Activated naive CD4-positive, alpha-beta T cell treated with Interleukin-2 at 50 U/mL for 16 hours (primary cell): Measurements from ENCODE around the gene HPS1.

Source experiments
- DNase-seq: peaks from one replicate; pipeline ENCODE4 v3.0.0-alpha.2; 2020

Gene HPS1

GRCh38 chr10:98463976-98464754 lies 17.4 kb upstream of the HPS1 start:
- DNase-seq: no peak

GRCh38 chr10:98463016-98463415 lies 16.3 kb upstream of the HPS1 start:
- DNase-seq: no peak

GRCh38 chr10:98461500-98461842 lies 14.7 kb upstream of the HPS1 start:
- no peak for DNase-seq

- DNase-seq: no peak
Observed at GRCh38 chr10:98460837-98461499, 14.2 kb upstream of the HPS1 start.

- no peak for DNase-seq
Observed at GRCh38 chr10:98458809-98459784, 12.4 kb upstream of the HPS1 start.

GRCh38 chr10:98457721-98458120 lies 11.0 kb upstream of the HPS1 start:
- no peak for DNase-seq

GRCh38 chr10:98456686-98457482 lies 10.1 kb upstream of the HPS1 start:
- DNase-seq: no peak

- DNase-seq: no peak
Observed at GRCh38 chr10:98456043-98456570, 9.4 kb upstream of the HPS1 start.

- no peak for DNase-seq
Observed at GRCh38 chr10:98453729-98454128, 7.0 kb upstream of the HPS1 start.

- DNase-seq: no peak
Observed at GRCh38 chr10:98450618-98451017, 3.9 kb upstream of the HPS1 start.

GRCh38 chr10:98449287-98449686 lies 2.6 kb upstream of the HPS1 start:
- DNase-seq: no peak

- DNase-seq: peak; percentile 48
Observed at GRCh38 chr10:98446151-98446660, 529 bp downstream of the HPS1 start.

- no peak for DNase-seq
Observed at GRCh38 chr10:98445200-98445812, 1.4 kb downstream of the HPS1 start.

GRCh38 chr10:98444314-98445006 lies 2.3 kb downstream of the HPS1 start:
- DNase-seq: no peak

GRCh38 chr10:98438715-98439114 lies 8.0 kb downstream of the HPS1 start:
- no peak for DNase-seq

- no peak for DNase-seq
Observed at GRCh38 chr10:98436704-98437103, 10.0 kb downstream of the HPS1 start.

GRCh38 chr10:98435178-98435577 lies 11.6 kb downstream of the HPS1 start:
- DNase-seq: no peak

- DNase-seq: no peak
Observed at GRCh38 chr10:98433881-98434732, 12.6 kb downstream of the HPS1 start.

- DNase-seq: no peak
Observed at GRCh38 chr10:98433371-98433770, 13.4 kb downstream of the HPS1 start.

- DNase-seq: no peak
Observed at GRCh38 chr10:98432330-98432729, 14.4 kb downstream of the HPS1 start.
